ENCODE data around the gene RBM41.

Gene RBM41

GRCh38 chrX:107025545-107025944 is 93.1 kb downstream of the RBM41 start:
- TF ChIP-seq CTCF (IDR thresholded peaks at IDR 0.05; ENCODE audit: low read length, missing control alignments): peak; percentile 65
- no peak overlapping the region for H3K4me3 ChIP-seq (replicated peaks; ENCODE audit: low read depth, low read length)
- peak; percentile 48 for DNase-seq (ENCODE audit: low read depth)

- peak; percentile 6 for DNase-seq (ENCODE audit: low read depth)
- no peak for TF ChIP-seq CTCF (IDR thresholded peaks at IDR 0.05; ENCODE audit: low read length, missing control alignments)
- H3K4me3 ChIP-seq (replicated peaks; ENCODE audit: low read depth, low read length): no peak overlapping the region
These were observed 103.7 kb downstream of the RBM41 start for GRCh38 chrX:107014936-107015335.
